ENCODE data around the gene MCC.

GRCh38 chr5:113100981-113101380 is 387.3 kb downstream of the MCC start:
- TF ChIP-seq FOXM1 (IDR thresholded peaks at IDR 0.05; ENCODE audit: borderline replicate concordance) (no peak), TARDBP (IDR thresholded peaks at IDR 0.05) (no peak), BHLHE40 (IDR thresholded peaks at IDR 0.05; ENCODE audit: borderline replicate concordance) (no peak), LEF1 (IDR thresholded peaks at IDR 0.05; ENCODE audit: borderline replicate concordance) (no peak), ELF4 (IDR thresholded peaks at IDR 0.05) (no peak), NFRKB (IDR thresholded peaks at IDR 0.05) (no peak), FOXA1 (IDR thresholded peaks at IDR 0.05) (no peak), L3MBTL2 (conservative IDR thresholded peaks at IDR 0.05) (no peak), ZNF384 (IDR thresholded peaks at IDR 0.05) (no peak)
- TF ChIP-seq, protein P1, sequence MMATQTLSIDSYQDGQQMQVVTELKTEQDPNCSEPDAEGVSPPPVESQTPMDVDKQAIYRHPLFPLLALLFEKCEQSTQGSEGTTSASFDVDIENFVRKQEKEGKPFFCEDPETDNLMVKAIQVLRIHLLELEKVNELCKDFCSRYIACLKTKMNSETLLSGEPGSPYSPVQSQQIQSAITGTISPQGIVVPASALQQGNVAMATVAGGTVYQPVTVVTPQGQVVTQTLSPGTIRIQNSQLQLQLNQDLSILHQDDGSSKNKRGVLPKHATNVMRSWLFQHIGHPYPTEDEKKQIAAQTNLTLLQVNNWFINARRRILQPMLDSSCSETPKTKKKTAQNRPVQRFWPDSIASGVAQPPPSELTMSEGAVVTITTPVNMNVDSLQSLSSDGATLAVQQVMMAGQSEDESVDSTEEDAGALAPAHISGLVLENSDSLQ (IDR thresholded peaks at IDR 0.05), result no peak
